MG63 (cell line): ENCODE measurements around the gene ST6GALNAC2. TPM values are rescaled to one million over a fixed set of nuclear protein-coding genes. Genes with fewer than 3 reads are reported as not detected.
"Not testable (repeated sequence)": the region's sequence is repeated elsewhere in the genome, so short reads cannot be mapped to it uniquely, and the experiment has no call there.

Source experiments
- DNase-seq: peaks from one replicate; pipeline ENCODE4 v3.0.0-alpha.2; 2020
- H3K27me3 ChIP-seq: fragments of 250-450 bp; sonication (Bioruptor Pico); 2 replicates; pipeline ENCODE4 v1.5.1; 2020; ENCODE audit warnings: mild to moderate bottlenecking, moderate library complexity
- H3K36me3 ChIP-seq: fragments of 250-450 bp; sonication (Bioruptor Pico); 2 replicates; pipeline ENCODE4 v1.5.1; 2020; ENCODE audit warnings: mild to moderate bottlenecking, moderate library complexity
- H3K4me3 ChIP-seq: fragments of 250-450 bp; sonication (Bioruptor Pico); 2 replicates; pipeline ENCODE4 v1.5.1; 2020; ENCODE audit warnings: mild to moderate bottlenecking, moderate library complexity
- H3K9me3 ChIP-seq: fragments of 250-450 bp; sonication (Bioruptor Pico); 2 replicates; pipeline ENCODE4 v1.5.1; 2020; ENCODE audit warnings: mild to moderate bottlenecking, moderate library complexity
- total RNA-seq: library from RNA; depleted of rRNA; stranded (reverse); fragments of >200 nt; shearing (Covaris generic); gene quantifications from 2 replicates; pipeline ENCODE4 v1.2.3, GENCODE V29; 2014; ENCODE audit warnings: low replicate concordance

The ST6GALNAC2 gene
- total RNA-seq, 1 experiment from 2014 or later, result 0.30 TPM

GRCh38 chr17:76530811-76531485, 54.7 kb downstream of the ST6GALNAC2 start:
- Histone ChIP-seq H3K4me3 (no peak overlapping the region), H3K36me3 (peaks cover 20% of the 10 kb centered on the region; the same call in 1 of the 2 replicates)

GRCh38 chr17:76530095-76530723, 55.5 kb downstream of the ST6GALNAC2 start:
- peak; percentile 92 for DNase-seq
- H3K4me3 ChIP-seq, result peak overlapping the region; percentile 3; the same call in 1 of the 2 replicates

More at GRCh38 chr17:76530811-76531485, 54.7 kb downstream of the ST6GALNAC2 start:
- Histone ChIP-seq H3K9me3 (no peaks in the 10 kb centered on the region), H3K27me3 (no peaks in the 10 kb centered on the region)
- DNase-seq, result no peak

GRCh38 chr17:76529224-76530094, 56.2 kb downstream of the ST6GALNAC2 start:
- no peak overlapping the region; the same call in 1 of the 2 replicates for H3K4me3 ChIP-seq
- peaks cover 14% of the 10 kb centered on the region; the same call in 1 of the 2 replicates for H3K36me3 ChIP-seq
- DNase-seq, result peak; percentile 99
- no peaks in the 10 kb centered on the region for H3K27me3 ChIP-seq
- H3K9me3 ChIP-seq, result no peaks in the 10 kb centered on the region

More at GRCh38 chr17:76530095-76530723, 55.5 kb downstream of the ST6GALNAC2 start:
- Histone ChIP-seq H3K36me3 (peaks cover 17% of the 10 kb centered on the region; the same call in 1 of the 2 replicates), H3K27me3 (no peaks in the 10 kb centered on the region), H3K9me3 (no peaks in the 10 kb centered on the region)

- peaks cover 14% of the 10 kb centered on the region; the same call in 1 of the 2 replicates for H3K36me3 ChIP-seq
- no peak overlapping the region for H3K4me3 ChIP-seq
- H3K9me3 ChIP-seq, result no peaks in the 10 kb centered on the region
- peak; percentile 62 for DNase-seq
- no peaks in the 10 kb centered on the region for H3K27me3 ChIP-seq
Observed at GRCh38 chr17:76528528-76529223, 57.0 kb downstream of the ST6GALNAC2 start.

GRCh38 chr17:76528156-76528527, 57.5 kb downstream of the ST6GALNAC2 start:
- Histone ChIP-seq H3K36me3 (peaks cover 14% of the 10 kb centered on the region; the same call in 1 of the 2 replicates), H3K9me3 (no peaks in the 10 kb centered on the region), H3K4me3 (no peak overlapping the region), H3K27me3 (no peaks in the 10 kb centered on the region)
- DNase-seq, result no peak

GRCh38 chr17:76527430-76528111, 58.1 kb downstream of the ST6GALNAC2 start:
- Histone ChIP-seq H3K4me3 (no peak overlapping the region), H3K36me3 (peaks cover 10% of the 10 kb centered on the region; the same call in 1 of the 2 replicates), H3K9me3 (no peaks in the 10 kb centered on the region), H3K27me3 (no peaks in the 10 kb centered on the region)
- DNase-seq, result peak; percentile 60

- not testable (repeated sequence) for H3K36me3 ChIP-seq, H3K27me3 ChIP-seq, H3K9me3 ChIP-seq, H3K4me3 ChIP-seq, DNase-seq
Observed at GRCh38 chr17:76527016-76527415, 58.6 kb downstream of the ST6GALNAC2 start.

- not testable (repeated sequence) for H3K9me3 ChIP-seq, H3K4me3 ChIP-seq, DNase-seq, H3K27me3 ChIP-seq, H3K36me3 ChIP-seq
Observed at GRCh38 chr17:76525513-76525833, 60.2 kb downstream of the ST6GALNAC2 start.

- H3K9me3 ChIP-seq, result no peaks in the 10 kb centered on the region
- peaks cover 2% of the 10 kb centered on the region; the same call in 1 of the 2 replicates for H3K36me3 ChIP-seq
- no peak overlapping the region for H3K4me3 ChIP-seq
- DNase-seq, result peak; percentile 96
- no peaks in the 10 kb centered on the region for H3K27me3 ChIP-seq
Observed at GRCh38 chr17:76524598-76525512, 60.8 kb downstream of the ST6GALNAC2 start.

GRCh38 chr17:76523084-76524037, 62.3 kb downstream of the ST6GALNAC2 start:
- Histone ChIP-seq H3K9me3 (no peaks in the 10 kb centered on the region), H3K4me3 (no peak overlapping the region), H3K27me3 (no peaks in the 10 kb centered on the region), H3K36me3 (peaks cover 2% of the 10 kb centered on the region; the same call in 1 of the 2 replicates)
- peak; percentile 67 for DNase-seq

GRCh38 chr17:76521683-76522082, 64.0 kb downstream of the ST6GALNAC2 start:
- not testable (repeated sequence) for H3K36me3 ChIP-seq, H3K9me3 ChIP-seq, H3K27me3 ChIP-seq, H3K4me3 ChIP-seq, DNase-seq

GRCh38 chr17:76521262-76521661, 64.4 kb downstream of the ST6GALNAC2 start:
- no peaks in the 10 kb centered on the region for H3K36me3 ChIP-seq
- H3K9me3 ChIP-seq, result no peaks in the 10 kb centered on the region
- H3K4me3 ChIP-seq, result no peak overlapping the region
- H3K27me3 ChIP-seq, result no peaks in the 10 kb centered on the region
- DNase-seq, result no peak

- no peak for DNase-seq
- no peaks in the 10 kb centered on the region for H3K9me3 ChIP-seq
- no peak overlapping the region for H3K4me3 ChIP-seq
- H3K36me3 ChIP-seq, result no peaks in the 10 kb centered on the region
- no peaks in the 10 kb centered on the region for H3K27me3 ChIP-seq
Observed at GRCh38 chr17:76519048-76519966, 66.4 kb downstream of the ST6GALNAC2 start.
